SK-N-MC (cell line): Measurements from ENCODE around the gene MAP3K7CL.
"Not testable (repeated sequence)": the region's sequence is repeated elsewhere in the genome, so short reads cannot be mapped to it uniquely, and the experiment has no call there.

Experiments used
- DNase-seq: peaks from one replicate; pipeline ENCODE4 v3.0.0-alpha.2; 2011; ENCODE audit warnings: low read depth, low spot score
- H3K27ac ChIP-seq: fragments of 200-600 bp; sonication (generic); 2 replicates; pipeline ENCODE4 v1.5.1; 2016; ENCODE audit warnings: mixed run types
- H3K36me3 ChIP-seq: fragments of 200-600 bp; sonication (generic); 2 replicates; pipeline ENCODE4 v1.6.1; 2017; ENCODE audit warnings: antibody characterized with exemption, low read length, mixed read lengths; ENCODE audit not compliant: insufficient read depth
- H3K4me3 ChIP-seq: fragments of 200-600 bp; sonication (generic); 2 replicates; pipeline ENCODE4 v1.5.1; 2016
- H3K9ac ChIP-seq: fragments of 200-600 bp; sonication (generic); 2 replicates; pipeline ENCODE4 v1.8.0; 2017; ENCODE audit warnings: mixed run types, mixed read lengths; ENCODE audit not compliant: insufficient read length
- H3K9me3 ChIP-seq: fragments of 200-600 bp; sonication (generic); 2 replicates; pipeline ENCODE4 v1.6.1; 2017; ENCODE audit warnings: low read depth, mild to moderate bottlenecking, antibody characterized with exemption, low read length, moderate library complexity, mixed read lengths
- EZH2 ChIP-seq: fragments of 200-600 bp; sonication (generic); IDR thresholded peaks from one replicate; pipeline ENCODE4 v1.6.1; 2017; ENCODE audit warnings: antibody characterized with exemption
- FOXP2 ChIP-seq: optimal IDR thresholded peaks from 2 replicates; pipeline ENCODE3; 2011; ENCODE audit warnings: mild to moderate bottlenecking, moderate library complexity; ENCODE audit not compliant: insufficient read depth; ENCODE audit errors: extremely low read length, control extremely low read depth
- POLR2AphosphoS5 ChIP-seq: IDR thresholded peaks from 2 replicates; pipeline ENCODE4 v1.6.1; 2012; ENCODE audit warnings: mild to moderate bottlenecking, low read depth, low read length, borderline replicate concordance

MAP3K7CL gene

DNA sequence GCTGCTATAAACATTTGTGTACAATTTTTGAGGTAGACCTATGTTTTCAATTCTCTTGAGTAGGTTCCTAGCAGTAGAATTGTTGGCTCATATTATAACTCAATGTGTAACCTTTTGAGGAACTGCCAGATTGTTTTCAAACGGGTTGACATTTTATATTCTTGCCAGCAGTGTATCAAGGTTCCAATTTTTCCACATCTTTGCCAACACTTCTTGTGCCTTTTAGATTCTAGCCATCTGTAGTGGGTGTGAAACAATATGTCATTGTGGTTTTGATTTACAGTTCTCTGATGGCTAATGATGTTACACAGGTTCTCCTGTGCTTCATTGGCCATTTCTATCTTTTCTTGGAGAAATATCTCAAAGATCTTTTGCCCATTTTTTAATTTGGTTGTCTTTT, 36.4 kb downstream of the MAP3K7CL start:
- Histone ChIP-seq H3K4me3 (no peak overlapping the region), H3K27ac (no peak overlapping the region), H3K9me3 (no peaks in the 10 kb centered on the region), H3K36me3 (no peaks in the 10 kb centered on the region), H3K9ac (no peak overlapping the region)
- DNase-seq, result no peak
- TF ChIP-seq POLR2AphosphoS5 (no peak), FOXP2 (no peak), EZH2 (no peak)

DNA sequence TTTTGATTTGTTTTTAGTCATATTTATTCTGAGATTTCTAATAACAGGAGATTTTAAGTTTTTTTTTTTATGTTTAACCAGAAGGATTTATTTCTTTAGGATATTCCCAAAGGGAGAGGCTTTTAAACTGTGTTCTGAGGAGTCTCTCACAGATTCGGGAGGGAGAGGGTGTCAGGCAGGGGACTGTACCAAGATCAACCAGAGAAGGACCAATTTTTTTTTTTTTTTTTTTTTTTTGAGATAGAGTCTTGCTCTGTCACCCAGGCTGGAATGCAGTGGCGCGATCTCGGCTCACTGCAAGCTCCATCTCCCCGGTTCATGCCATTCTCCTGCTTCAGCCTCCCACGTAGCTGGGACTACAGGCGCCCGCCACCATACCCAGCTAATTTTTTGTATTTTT, 37.0 kb downstream of the MAP3K7CL start:
- not testable (repeated sequence) for H3K4me3 ChIP-seq, DNase-seq, H3K27ac ChIP-seq, H3K36me3 ChIP-seq, H3K9ac ChIP-seq, H3K9me3 ChIP-seq

DNA sequence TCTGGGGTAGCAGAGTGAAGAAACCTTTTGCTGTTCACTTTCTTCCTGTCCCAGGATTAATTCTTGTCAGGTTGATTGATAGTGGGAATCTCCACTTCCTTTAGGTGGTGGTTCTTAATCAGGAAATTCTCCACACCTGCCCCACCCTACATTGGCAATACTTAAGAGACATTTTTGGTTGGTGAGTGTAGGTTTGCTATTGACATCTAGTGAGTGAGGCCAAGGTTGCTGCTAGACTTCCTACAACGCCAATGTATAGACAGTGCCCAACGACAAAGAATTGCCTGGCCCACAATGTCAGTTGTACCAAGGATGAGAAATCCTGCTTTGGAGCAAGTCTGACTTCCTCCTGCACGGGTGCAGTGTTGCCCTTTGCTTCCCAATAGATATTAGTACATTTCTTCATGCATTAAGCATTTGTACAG, 38.5 kb downstream of the MAP3K7CL start:
- no peak overlapping the region for H3K9ac ChIP-seq
- H3K27ac ChIP-seq, result no peak overlapping the region
- DNase-seq, result no peak
- H3K4me3 ChIP-seq, result no peak overlapping the region
- no peak for TF ChIP-seq POLR2AphosphoS5
- no peak for TF ChIP-seq EZH2
- no peak for TF ChIP-seq FOXP2
- H3K36me3 ChIP-seq, result no peaks in the 10 kb centered on the region
- no peaks in the 10 kb centered on the region for H3K9me3 ChIP-seq

DNA sequence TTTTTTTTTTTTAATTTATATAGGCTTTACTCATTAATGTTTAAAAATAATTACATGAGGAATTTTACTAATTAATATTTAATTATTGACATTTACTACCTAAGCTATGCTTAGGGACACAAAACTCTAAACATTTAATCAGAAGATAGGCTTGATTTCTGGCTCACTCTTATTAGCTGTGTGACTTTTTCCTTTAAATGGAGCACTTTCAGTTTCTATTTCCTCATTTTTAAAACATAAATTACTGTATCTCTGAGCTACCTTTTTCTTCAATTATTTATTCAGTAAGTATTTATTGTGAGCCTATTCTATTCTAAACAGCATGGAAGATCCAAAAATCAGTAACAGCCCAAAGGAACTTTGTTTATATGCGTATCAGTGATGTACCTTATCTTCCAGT, 40.5 kb downstream of the MAP3K7CL start:
- TF ChIP-seq EZH2 (no peak), FOXP2 (no peak), POLR2AphosphoS5 (no peak)
- no peak for DNase-seq
- Histone ChIP-seq H3K9ac (no peak overlapping the region), H3K9me3 (no peaks in the 10 kb centered on the region), H3K27ac (no peak overlapping the region), H3K36me3 (no peaks in the 10 kb centered on the region), H3K4me3 (no peak overlapping the region)

DNA sequence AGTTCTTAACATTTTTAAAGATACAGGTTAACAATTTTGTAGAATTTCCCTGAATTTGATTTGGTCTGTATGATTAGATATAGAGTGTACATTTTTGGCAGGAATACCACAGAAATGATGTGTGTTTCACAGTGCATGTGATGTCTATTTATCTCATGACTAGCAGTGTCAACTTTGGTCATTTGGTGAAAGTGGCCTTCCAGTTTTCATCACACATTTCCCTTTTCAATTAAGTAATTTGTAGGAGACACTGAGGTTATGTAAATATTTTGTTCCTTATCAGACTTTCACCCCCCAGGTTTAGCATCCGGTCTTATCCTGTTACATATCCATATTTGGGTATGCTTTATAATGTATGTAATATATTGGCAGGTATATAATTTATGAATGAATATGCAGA, 41.8 kb downstream of the MAP3K7CL start:
- H3K9ac ChIP-seq, result no peak overlapping the region
- H3K36me3 ChIP-seq, result no peaks in the 10 kb centered on the region
- no peak for TF ChIP-seq FOXP2
- no peak for TF ChIP-seq EZH2
- no peak for TF ChIP-seq POLR2AphosphoS5
- H3K27ac ChIP-seq, result no peak overlapping the region
- no peaks in the 10 kb centered on the region for H3K9me3 ChIP-seq
- H3K4me3 ChIP-seq, result no peak overlapping the region
- no peak for DNase-seq

DNA sequence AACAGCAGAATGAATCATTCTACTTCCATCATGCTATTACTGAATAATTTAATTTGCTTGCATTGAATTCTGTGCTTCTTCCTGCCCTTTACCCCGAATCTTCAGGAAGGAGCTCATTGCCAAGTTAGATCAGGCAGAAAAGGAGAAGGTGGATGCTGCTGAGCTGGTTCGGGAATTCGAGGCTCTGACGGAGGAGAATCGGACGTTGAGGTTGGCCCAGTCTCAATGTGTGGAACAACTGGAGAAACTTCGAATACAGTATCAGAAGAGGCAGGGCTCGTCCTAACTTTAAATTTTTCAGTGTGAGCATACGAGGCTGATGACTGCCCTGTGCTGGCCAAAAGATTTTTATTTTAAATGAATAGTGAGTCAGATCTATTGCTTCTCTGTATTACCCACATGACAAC, 44.2 kb downstream of the MAP3K7CL start:
- Histone ChIP-seq H3K9ac (no peak overlapping the region), H3K9me3 (no peaks in the 10 kb centered on the region), H3K36me3 (no peaks in the 10 kb centered on the region), H3K4me3 (no peak overlapping the region), H3K27ac (no peak overlapping the region)
- TF ChIP-seq POLR2AphosphoS5, result no peak
- DNase-seq, result no peak

DNA sequence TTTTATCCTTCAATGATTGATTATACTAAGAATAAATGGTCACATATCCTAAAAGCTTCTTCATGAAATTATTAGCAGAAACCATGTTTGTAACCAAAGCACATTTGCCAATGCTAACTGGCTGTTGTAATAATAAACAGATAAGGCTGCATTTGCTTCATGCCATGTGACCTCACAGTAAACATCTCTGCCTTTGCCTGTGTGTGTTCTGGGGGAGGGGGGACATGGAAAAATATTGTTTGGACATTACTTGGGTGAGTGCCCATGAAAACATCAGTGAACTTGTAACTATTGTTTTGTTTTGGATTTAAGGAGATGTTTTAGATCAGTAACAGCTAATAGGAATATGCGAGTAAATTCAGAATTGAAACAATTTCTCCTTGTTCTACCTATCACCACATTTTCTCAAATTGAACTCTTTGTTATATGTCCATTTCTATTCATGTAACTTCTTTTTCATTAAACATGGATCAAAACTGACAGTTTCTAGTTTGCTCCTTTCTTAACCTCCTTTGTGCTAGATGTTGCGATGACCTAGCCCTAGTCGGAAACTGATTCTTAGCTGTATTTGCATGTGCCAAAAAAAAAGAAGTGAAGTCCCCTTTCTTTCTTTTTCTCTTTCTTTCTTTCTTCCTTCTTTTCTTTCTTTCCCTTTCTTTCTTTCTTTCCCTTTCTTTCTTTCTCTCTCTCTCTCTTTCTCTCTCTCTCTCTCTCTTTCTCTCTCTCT, 45.1 kb downstream of the MAP3K7CL start:
- Histone ChIP-seq H3K9ac (no peak overlapping the region), H3K4me3 (no peak overlapping the region), H3K36me3 (no peaks in the 10 kb centered on the region), H3K9me3 (no peaks in the 10 kb centered on the region), H3K27ac (no peak overlapping the region)
- DNase-seq, result no peak
- TF ChIP-seq EZH2, result no peak
- no peak for TF ChIP-seq POLR2AphosphoS5
- TF ChIP-seq FOXP2, result no peak

DNA sequence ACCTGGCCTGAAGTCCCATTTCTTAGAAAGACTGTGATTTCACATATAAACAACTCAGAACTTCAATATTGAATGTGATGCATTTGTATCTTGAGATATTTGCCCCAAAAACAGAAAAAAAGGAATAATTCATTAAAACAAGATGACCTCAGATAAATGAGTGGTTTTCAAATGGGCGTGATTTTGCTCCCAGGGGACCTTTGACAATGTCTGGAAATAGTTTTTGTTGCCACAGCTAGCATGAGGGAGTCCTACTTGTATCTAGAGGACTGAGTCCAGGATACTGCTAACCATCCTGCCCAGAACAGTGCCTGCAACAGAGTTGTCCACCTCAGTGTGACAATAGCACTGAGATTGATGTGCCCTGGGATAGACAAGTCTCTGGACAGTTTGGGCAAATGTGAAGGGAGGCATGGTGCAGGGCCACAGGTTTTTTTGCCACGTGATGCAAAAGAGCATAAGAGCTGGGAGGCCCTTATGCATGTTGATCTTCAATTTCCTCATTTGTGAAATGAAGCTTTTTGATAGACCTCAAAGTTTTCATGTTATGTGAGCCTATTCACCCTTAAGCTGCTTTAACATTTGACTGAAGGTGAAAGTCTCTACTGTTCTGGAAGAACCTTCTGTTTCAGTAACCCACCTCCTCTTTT, 46.2 kb downstream of the MAP3K7CL start:
- Histone ChIP-seq H3K4me3 (no peak overlapping the region), H3K9me3 (no peaks in the 10 kb centered on the region), H3K9ac (no peak overlapping the region), H3K36me3 (no peaks in the 10 kb centered on the region), H3K27ac (no peak overlapping the region)
- no peak for DNase-seq
- TF ChIP-seq POLR2AphosphoS5 (no peak), EZH2 (no peak)

DNA sequence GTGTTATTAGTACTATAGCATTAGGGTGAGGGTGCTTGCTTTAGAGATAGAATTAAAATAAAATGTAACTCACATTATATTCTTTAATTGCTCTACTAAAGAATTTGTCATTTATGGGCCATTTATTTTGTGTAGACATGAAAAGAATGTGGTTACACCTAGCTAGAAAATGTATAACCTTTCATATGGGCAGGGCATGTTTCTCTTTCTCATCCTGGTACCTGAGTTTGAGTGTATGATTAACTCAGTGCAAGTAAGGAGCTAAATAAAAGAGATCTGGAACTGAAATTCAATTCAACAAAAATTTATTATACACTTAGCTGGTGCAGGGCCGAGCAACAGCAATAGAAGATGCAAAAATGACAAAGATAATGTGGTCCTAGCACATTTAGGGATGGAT, 47.4 kb downstream of the MAP3K7CL start:
- H3K4me3 ChIP-seq, result no peak overlapping the region
- H3K36me3 ChIP-seq, result no peaks in the 10 kb centered on the region
- H3K27ac ChIP-seq, result no peak overlapping the region
- no peak overlapping the region for H3K9ac ChIP-seq
- H3K9me3 ChIP-seq, result no peaks in the 10 kb centered on the region
- TF ChIP-seq EZH2 (no peak), POLR2AphosphoS5 (no peak), FOXP2 (no peak)
- no peak for DNase-seq
